HepG2 (cell line): ENCODE measurements around the gene C3orf22. TPM values are rescaled to one million over a fixed set of nuclear protein-coding genes. Genes with fewer than 3 reads are reported as not detected.

Experiments
- BATF2 ChIP-seq: sonication (generic); formaldehyde crosslinking; IDR thresholded peaks from 2 replicates; pipeline ENCODE4 v1.8.0; 2022; ENCODE audit warnings: mild to moderate bottlenecking, missing genetic modification reagents, moderate library complexity
- ETV5 ChIP-seq: IDR thresholded peaks from 2 replicates; pipeline ENCODE4 v1.6.1; 2018; ENCODE audit warnings: missing biosample characterization, missing genetic modification reagents, inconsistent platforms, borderline replicate concordance
- ETV6 ChIP-seq: sonication (generic); formaldehyde crosslinking; conservative IDR thresholded peaks from 2 replicates; pipeline ENCODE4 v1.4.0; 2020; ENCODE audit warnings: missing genetic modification reagents
- GFI1 ChIP-seq: sonication (generic); formaldehyde crosslinking; IDR thresholded peaks from 2 replicates; pipeline ENCODE4 v1.5.0; 2020; ENCODE audit warnings: missing genetic modification reagents, mild to moderate bottlenecking, borderline replicate concordance
- HNRNPL ChIP-seq: fragments of 200-400 bp; formaldehyde crosslinking; IDR thresholded peaks from 2 replicates; pipeline ENCODE4 v1.6.1; 2017; ENCODE audit warnings: mild to moderate bottlenecking, low read depth, low read length
- NFE2L2 ChIP-seq: fragments of 150-350 bp; IDR thresholded peaks from 2 replicates; pipeline ENCODE4 v1.6.1; 2014; ENCODE audit warnings: low read length
- PBX2 ChIP-seq: IDR thresholded peaks from 2 replicates; pipeline ENCODE4 v1.6.1; 2016; ENCODE audit warnings: control low read depth
- SNRNP70 ChIP-seq: fragments of 200-400 bp; formaldehyde crosslinking; IDR thresholded peaks from 2 replicates; pipeline ENCODE4 v1.6.1; 2017; ENCODE audit warnings: mild to moderate bottlenecking, low read depth, low read length, moderate library complexity
- SYNCRIP ChIP-seq: fragments of 200-400 bp; formaldehyde crosslinking; IDR thresholded peaks from 2 replicates; pipeline ENCODE4 v1.6.1; 2018; ENCODE audit warnings: mild to moderate bottlenecking, low read depth, low read length; ENCODE audit not compliant: insufficient read depth
- TCF12 ChIP-seq, 2 experiments: fragments of 450-650 bp in 1 of 2; sonication (generic) in 1 of 2; formaldehyde crosslinking in 1 of 2; IDR thresholded peaks; 2 replicates each; pipeline versions ENCODE4 v1.6.1 to v1.8.0; 2017 to 2022; ENCODE audit warnings: antibody characterized with exemption in 1 of 2, mild to moderate bottlenecking in 1 of 2, missing genetic modification reagents in 1 of 2, moderate library complexity in 1 of 2
- TFAP4 ChIP-seq: sonication (generic); IDR thresholded peaks from 2 replicates; pipeline ENCODE4 v1.6.1; 2016; ENCODE audit warnings: low read depth, borderline replicate concordance
- THAP8 ChIP-seq: sonication (generic); formaldehyde crosslinking; IDR thresholded peaks from 2 replicates; pipeline ENCODE4 v1.5.1; 2020; ENCODE audit warnings: missing genetic modification reagents, mild to moderate bottlenecking, borderline replicate concordance
- ZBTB2 ChIP-seq: sonication (generic); formaldehyde crosslinking; IDR thresholded peaks from 2 replicates; pipeline ENCODE4 v1.8.0; 2022; ENCODE audit warnings: low read depth, missing genetic modification reagents
- ZHX1 ChIP-seq: sonication (generic); formaldehyde crosslinking; IDR thresholded peaks from 2 replicates; pipeline ENCODE4 v1.8.1; 2022; ENCODE audit warnings: low read depth, mild to moderate bottlenecking, missing genetic modification reagents
- ZNF101 ChIP-seq: sonication (generic); formaldehyde crosslinking; IDR thresholded peaks from 2 replicates; pipeline ENCODE4 v1.4.0; 2020; ENCODE audit warnings: mild to moderate bottlenecking, low read depth, missing genetic modification reagents, borderline replicate concordance
- ZNF24 ChIP-seq: fragments of 450-650 bp; IDR thresholded peaks from 2 replicates; pipeline ENCODE4 v1.6.1; 2017; ENCODE audit warnings: antibody characterized with exemption, mild to moderate bottlenecking
- ZNF460 ChIP-seq: sonication (generic); formaldehyde crosslinking; IDR thresholded peaks from 2 replicates; pipeline ENCODE4 v1.5.1; 2020; ENCODE audit warnings: missing genetic modification reagents, mild to moderate bottlenecking, borderline replicate concordance
- ZNF501 ChIP-seq: sonication (generic); formaldehyde crosslinking; IDR thresholded peaks from 2 replicates; pipeline ENCODE4 v1.5.1; 2020; ENCODE audit warnings: mild to moderate bottlenecking, moderate library complexity, missing genetic modification reagents
- ZNF800 ChIP-seq: sonication (generic); formaldehyde crosslinking; IDR thresholded peaks from 2 replicates; pipeline ENCODE4 v1.4.0; 2020; ENCODE audit warnings: missing genetic modification reagents
- polyA plus RNA-seq, 8 experiments: library from polyadenylated mRNA; depleted of rRNA in 3 of 8; stranded (reverse) in 7 of 8; unstranded in 1 of 8; fragments of >200 nt; fragmentation: Illumina TruSeq in 4 of 8; extraction: Trizol in 4 of 8; gene quantifications; 2 replicates each; pipeline versions ENCODE4 v1.2.1 to v1.2.3, GENCODE V29; 2011 to 2016; ENCODE audit warnings: low read depth in 4 of 8, missing spikeins in 1 of 8, mixed read lengths in 1 of 8; ENCODE audit not compliant: insufficient read depth in 1 of 8
- total RNA-seq, 5 experiments: library from RNA; depleted of rRNA; stranded (reverse); fragments of >200 nt; fragmentation: Illumina TruSeq; extraction: Trizol; gene quantifications; 2 replicates each; pipeline ENCODE4 v1.2.3, GENCODE V29; 2016; ENCODE audit warnings: low read depth in 1 of 5

The C3orf22 gene
- total and polyA plus RNA-seq, 2 of the 13 experiments (the other 11 are each of a cell fraction or from before 2014, with no cell fraction given), result not detected

GRCh38 chr3:126517291-126517951, 41.3 kb downstream of the C3orf22 start, which contains the start of gene UROC1 (continued):
- TF ChIP-seq ZNF460 (CRISPR knock-in tag) (no peak), ZNF101 (CRISPR knock-in tag) (no peak), ZNF24 (no peak), ZBTB2 (CRISPR knock-in tag) (no peak), BATF2 (CRISPR knock-in tag) (no peak), ZHX1 (CRISPR knock-in tag) (no peak), THAP8 (CRISPR knock-in tag) (no peak), HNRNPL (peak; percentile 70), SNRNP70 (no peak), NFE2L2 (no peak), ZNF800 (no peak), ETV6 (CRISPR knock-in tag) (no peak), ETV5 (CRISPR knock-in tag) (peak; percentile 23; the same call in 1 of the 2 replicates), ZNF501 (CRISPR knock-in tag) (peak; percentile 81), TFAP4 (peak; percentile 51; the same call in 1 of the 2 replicates), SYNCRIP (no peak), GFI1 (CRISPR knock-in tag) (no peak), PBX2 (CRISPR knock-in tag) (no peak), TCF12 (IDR thresholded peaks at IDR 0.05) (no peak), TCF12 (CRISPR knock-in tag; IDR thresholded peaks at IDR 0.05) (no peak)
